Small intestine (tissue), 7 donors: ENCODE results near the gene TOB2. TPM values are rescaled to one million over a fixed set of nuclear protein-coding genes. Genes with fewer than 3 reads are reported as not detected.
"Not testable (repeated sequence)": the region's sequence is repeated elsewhere in the genome, so short reads cannot be mapped to it uniquely, and the experiment has no call there.

Experiments
- DNase-seq, 2 donors: peaks; one replicate each; pipeline versions ENCODE4 v3.0.0 to v3.0.0-alpha.2; 2013
- FAIRE-seq: peaks from 2 replicates; lab custom pipeline; 2012; peaks lifted over from hg19 to GRCh38; lab: Jason Lieb, UNC
- H3K27ac ChIP-seq, 3 donors: one replicate each; pipeline ENCODE4 v1.5.1; 2013; ENCODE audit warnings: low read length in 2 of 3, mild to moderate bottlenecking in 2 of 3, control low read depth in 1 of 3, inconsistent platforms in 1 of 3, low read depth in 1 of 3, moderate library complexity in 1 of 3
- H3K27me3 ChIP-seq, 3 donors: one replicate each; pipeline ENCODE4 v1.6.1; 2013; ENCODE audit warnings: low read length in 3 of 3, inconsistent platforms in 1 of 3; ENCODE audit not compliant: control insufficient read depth in 3 of 3, insufficient read depth in 3 of 3
- H3K36me3 ChIP-seq, 3 donors: one replicate each; pipeline ENCODE4 v1.6.1; 2013; ENCODE audit warnings: low read length in 3 of 3, inconsistent platforms in 1 of 3, low read depth in 1 of 3, mild to moderate bottlenecking in 1 of 3, moderate library complexity in 1 of 3; ENCODE audit not compliant: control insufficient read depth in 3 of 3, insufficient read depth in 2 of 3
- H3K4me1 ChIP-seq, 3 donors: one replicate each; pipeline ENCODE4 v1.6.1; 2013; ENCODE audit warnings: low read length in 2 of 3, inconsistent platforms in 1 of 3, low read depth in 1 of 3, mild to moderate bottlenecking in 1 of 3, moderate library complexity in 1 of 3; ENCODE audit not compliant: control insufficient read depth in 3 of 3, insufficient read depth in 2 of 3
- H3K4me3 ChIP-seq, 3 donors: one replicate each; pipeline ENCODE4 v1.5.1; 2013; ENCODE audit warnings: low read length in 3 of 3, control low read depth in 1 of 3, inconsistent platforms in 1 of 3, low read depth in 1 of 3, mild to moderate bottlenecking in 1 of 3, moderate library complexity in 1 of 3
- H3K9me3 ChIP-seq, 2 donors: one replicate each; pipeline ENCODE4 v1.6.1; 2013; ENCODE audit warnings: low read depth in 1 of 2, low read length in 1 of 2; ENCODE audit not compliant: control insufficient read depth in 2 of 2, insufficient read depth in 1 of 2
- WGBS, 3 donors: extraction: QIAGEN DNeasy Blood & Tissue Kit; methylation state at CpG; one replicate each; pipeline ENCODE4 v1.1.7; 2013; 5-methylcytosine and 5-hydroxymethylcytosine counted together
- polyA plus RNA-seq, 4 donors: library from polyadenylated mRNA; stranded (reverse) in 3 of 4; unstranded in 1 of 4; fragments of 200-250 nt in 3 of 4; fragments of 120-200 nt in 1 of 4; gene quantifications; one replicate each; pipeline versions ENCODE4 v1.2.1 to v1.2.3, GENCODE V29; 2013
- donor health status: healthy with polysubstance abuse.
- donor health status: control.
- donor health status: control.
- donor health status: Bipolar disorder and iron deficiency.
- donor health status: healthy.

The TOB2 gene
- polyA plus RNA-seq, 4 donors = 15.1 to 63.9 (median 26.5) TPM

DNA sequence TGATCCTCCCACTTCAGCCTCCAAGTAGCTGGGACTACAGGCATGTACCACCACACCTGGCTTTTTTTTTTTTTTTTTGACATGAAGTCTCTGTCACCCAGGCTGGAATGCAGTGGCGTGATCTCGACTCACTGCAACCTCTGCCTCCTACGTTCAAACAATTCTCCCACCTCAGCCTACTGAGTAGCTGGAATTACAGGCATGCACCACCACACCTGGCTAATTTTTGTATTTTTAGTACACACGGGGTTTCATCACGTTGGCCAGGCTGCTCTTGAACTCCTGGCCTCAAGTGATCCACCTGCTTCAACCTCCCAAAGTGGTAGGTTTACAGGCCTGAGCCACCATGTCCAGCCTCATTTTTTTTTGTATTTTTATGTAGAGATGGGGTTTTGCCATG is 6.1 kb downstream of the TOB2 start:
- not testable (repeated sequence) for H3K27ac ChIP-seq, H3K27me3 ChIP-seq, FAIRE-seq, H3K4me3 ChIP-seq, H3K9me3 ChIP-seq, DNase-seq
- peaks cover 8 to 65% (median 14%) of the 10 kb centered on the region in 3 donors for H3K36me3 ChIP-seq
- H3K4me1 ChIP-seq = peaks cover 0 to 14% (median 0%) of the 10 kb centered on the region in 3 donors
- 81 to 89% (median 82%) methylated on average over 5 of the region's 5 CpGs for WGBS, 3 donors

DNA sequence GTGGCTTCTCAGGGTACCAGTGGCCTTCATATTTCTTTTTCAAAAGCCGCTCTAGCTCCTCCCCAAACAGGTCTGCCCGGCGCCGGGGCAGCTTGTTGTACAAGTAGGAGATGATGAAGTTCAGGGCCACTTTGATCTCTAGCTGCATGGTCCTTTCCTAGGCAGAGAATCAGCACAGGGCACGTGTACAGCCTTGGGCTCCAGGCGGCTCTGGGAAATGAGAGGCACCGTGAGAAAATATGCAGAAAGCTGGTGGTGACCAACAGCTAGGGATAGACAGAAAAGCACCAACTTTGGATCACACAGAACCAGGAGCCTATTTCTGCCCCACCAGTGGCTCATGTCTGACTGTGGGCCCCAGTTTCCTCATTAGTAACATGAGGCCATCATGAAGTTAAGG is 9.4 kb downstream of the TOB2 start:
- peaks cover 13 to 79% (median 19%) of the 10 kb centered on the region in 3 donors for H3K36me3 ChIP-seq
- no peak overlapping the region for H3K4me3 ChIP-seq
- FAIRE-seq (no peak), DNase-seq (no peak)
- no peaks in the 10 kb centered on the region for H3K4me1 ChIP-seq
- no peaks in the 10 kb centered on the region for H3K27me3 ChIP-seq
- H3K9me3 ChIP-seq = no peaks in the 10 kb centered on the region
- H3K27ac ChIP-seq = no peak overlapping the region
- 88 to 93% (median 91%) methylated on average over 7 of the region's 7 CpGs for WGBS, 3 donors

DNA sequence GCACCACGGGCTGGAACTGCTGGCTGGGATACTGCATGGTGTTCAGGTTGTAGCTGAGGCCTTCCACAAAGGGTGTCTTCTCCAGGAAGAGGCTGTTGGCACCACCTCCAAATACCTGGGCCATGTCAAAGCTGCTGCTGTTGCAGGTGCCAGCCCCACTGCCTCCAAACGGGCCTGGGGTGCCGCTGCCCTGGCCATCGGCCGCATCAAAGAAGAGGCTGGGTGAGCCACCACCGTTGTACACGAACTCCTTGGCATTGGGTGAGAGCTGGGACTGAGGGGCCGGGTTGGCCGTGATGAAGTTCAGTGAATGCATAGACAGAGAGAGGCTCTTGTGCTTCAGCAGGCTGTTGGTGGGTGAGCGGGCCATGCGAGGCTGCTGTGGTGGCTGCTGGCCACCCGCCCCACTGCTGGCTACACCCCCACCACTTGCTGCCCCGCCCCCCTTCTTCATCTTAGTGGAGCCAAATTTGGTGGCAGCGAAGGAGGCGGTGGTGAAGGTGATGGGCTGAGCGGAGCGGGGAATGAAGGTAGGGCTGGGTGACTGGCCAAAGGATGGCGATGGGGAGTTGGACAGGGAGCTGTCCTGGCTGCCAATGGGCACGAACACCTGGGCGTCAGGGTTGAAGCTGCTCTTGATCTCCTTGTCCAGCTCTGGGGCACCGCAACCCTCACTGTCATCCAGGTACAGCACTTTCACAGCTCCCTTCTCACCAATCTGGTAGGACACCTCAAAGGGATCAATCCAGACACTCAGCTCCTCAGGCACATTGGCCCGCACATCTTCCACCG is 10.1 kb downstream of the TOB2 start:
- Histone ChIP-seq H3K27me3 (no peaks in the 10 kb centered on the region), H3K36me3 (peaks cover 16 to 86% (median 19%) of the 10 kb centered on the region in 3 donors), H3K27ac (no peak overlapping the region), H3K9me3 (no peaks in the 10 kb centered on the region), H3K4me1 (no peaks in the 10 kb centered on the region), H3K4me3 (no peak overlapping the region)
- FAIRE-seq = no peak
- no peak for DNase-seq
- WGBS, 3 donors = 86 to 87% (median 86%) methylated on average over 22 to 23 of the region's 23 CpGs

DNA sequence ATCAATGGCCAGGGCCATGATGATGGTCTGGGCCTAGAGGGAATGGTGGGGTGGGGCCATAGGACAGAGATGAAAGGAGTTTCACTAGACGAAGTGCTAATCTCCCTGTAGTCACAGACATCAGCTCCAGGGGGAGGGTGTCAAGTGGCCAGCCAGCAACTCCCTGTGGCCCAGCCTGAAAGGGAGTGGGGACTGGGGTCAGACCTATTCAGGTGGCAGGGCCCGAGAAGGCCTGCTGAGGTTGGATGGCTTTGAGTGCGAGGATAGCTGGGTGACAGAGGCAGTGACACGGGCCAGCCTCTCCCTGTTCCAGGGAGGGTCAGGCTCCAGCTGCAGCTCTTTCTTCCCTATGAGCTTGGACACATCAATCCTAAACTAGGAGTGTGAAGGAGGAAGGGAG is 11.0 kb downstream of the TOB2 start:
- H3K27ac ChIP-seq = peak overlapping the region in 1 of 3 donors; percentile 3
- peaks cover 18 to 85% (median 19%) of the 10 kb centered on the region in 3 donors for H3K36me3 ChIP-seq
- FAIRE-seq (no peak), DNase-seq (no peak)
- H3K4me1 ChIP-seq = no peaks in the 10 kb centered on the region
- no peaks in the 10 kb centered on the region for H3K27me3 ChIP-seq
- H3K9me3 ChIP-seq = no peaks in the 10 kb centered on the region
- no peak overlapping the region for H3K4me3 ChIP-seq
- 61 to 70% (median 67%) methylated on average over 4 of the region's 4 CpGs for WGBS, 3 donors

DNA sequence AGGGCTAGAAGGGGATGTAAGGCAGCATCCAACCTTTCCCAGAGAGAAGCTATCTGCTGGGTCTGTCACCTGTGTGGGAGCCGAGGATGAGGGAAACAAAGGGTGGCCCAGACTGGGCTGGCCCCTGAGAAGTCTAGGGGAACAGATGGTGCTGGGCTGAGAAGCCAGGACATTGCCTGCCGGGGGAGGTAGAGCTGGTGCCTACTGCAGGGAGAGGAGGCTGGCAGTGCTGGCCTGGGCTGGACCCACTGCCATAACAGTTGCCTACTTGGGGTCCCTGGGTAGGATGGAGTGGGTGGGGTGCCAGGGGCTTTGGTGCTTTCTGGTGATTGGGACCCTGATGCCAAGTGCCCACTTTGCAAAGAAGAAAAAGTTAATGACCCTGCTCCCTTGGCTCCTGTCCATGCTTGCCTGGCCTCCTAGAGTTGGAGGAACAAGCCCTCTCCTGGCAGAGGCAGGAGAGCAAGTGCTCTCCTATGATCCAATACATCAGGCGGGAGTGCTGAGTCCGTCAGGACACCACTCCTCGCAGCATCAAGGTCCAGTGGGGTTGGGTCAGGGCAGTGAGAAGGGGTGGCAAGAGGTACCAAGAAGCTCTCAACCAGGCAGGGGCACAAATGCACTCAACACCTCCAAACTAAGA is 12.1 kb downstream of the TOB2 start:
- DNase-seq, H3K4me3 ChIP-seq, FAIRE-seq, H3K4me1 ChIP-seq, H3K9me3 ChIP-seq, H3K27me3 ChIP-seq, H3K27ac ChIP-seq: not testable (repeated sequence)
- WGBS, 3 donors = 75 to 88% (median 81%) methylated on average over 5 of the region's 5 CpGs
- peaks cover 18 to 84% (median 19%) of the 10 kb centered on the region in 3 donors for H3K36me3 ChIP-seq

DNA sequence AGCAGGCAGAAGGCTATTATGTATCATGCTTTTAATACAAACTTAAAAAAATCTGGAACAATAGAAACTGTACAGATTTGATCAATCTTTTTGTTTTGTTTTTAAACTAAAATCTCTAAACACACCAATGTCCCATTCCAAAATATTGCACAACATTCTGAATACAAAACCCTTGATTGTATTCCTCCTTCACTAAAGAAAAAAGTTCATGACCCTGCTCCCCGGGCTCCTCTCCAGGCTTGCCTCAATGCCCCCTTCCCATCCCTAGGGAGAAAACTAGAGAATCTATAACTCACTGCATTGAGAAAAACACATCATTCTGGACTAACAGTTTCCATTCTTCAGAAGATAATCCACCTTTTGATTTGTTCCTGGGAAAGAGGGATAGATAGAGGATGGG is 13.1 kb downstream of the TOB2 start:
- peaks cover 18 to 82% (median 19%) of the 10 kb centered on the region in 3 donors for H3K36me3 ChIP-seq
- WGBS, 3 donors = 77 to 96% (median 88%) methylated on average over 1 of the region's 1 CpG
- not testable (repeated sequence) for H3K4me3 ChIP-seq, H3K27me3 ChIP-seq, H3K27ac ChIP-seq, H3K9me3 ChIP-seq, H3K4me1 ChIP-seq, DNase-seq, FAIRE-seq

DNA sequence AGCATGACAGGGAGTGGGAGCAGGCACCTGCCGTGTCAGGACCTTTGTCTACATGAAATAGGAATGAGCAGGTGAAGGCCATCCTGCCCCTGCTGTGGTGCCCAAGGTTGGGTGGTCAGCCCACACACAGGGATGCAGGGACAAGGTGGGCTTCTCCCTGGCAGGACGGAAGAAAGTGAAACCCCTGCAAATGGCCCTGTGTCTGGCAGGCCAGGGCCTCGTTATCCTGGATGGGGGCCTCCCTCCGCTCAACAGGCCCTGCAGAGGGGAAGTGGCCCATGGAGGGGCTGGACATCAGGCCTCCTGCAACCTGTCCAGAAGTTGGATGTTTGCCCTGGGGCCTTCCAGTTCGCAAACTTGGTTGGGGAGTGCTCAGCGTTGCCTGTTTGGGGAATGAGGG is 14.9 kb downstream of the TOB2 start:
- Histone ChIP-seq H3K9me3 (no peaks in the 10 kb centered on the region), H3K4me3 (no peak overlapping the region), H3K36me3 (peaks cover 12 to 83% (median 12%) of the 10 kb centered on the region in 3 donors), H3K27ac (no peak overlapping the region), H3K4me1 (no peaks in the 10 kb centered on the region), H3K27me3 (no peaks in the 10 kb centered on the region)
- FAIRE-seq = no peak
- DNase-seq = no peak
- 80 to 87% (median 82%) methylated on average over 6 of the region's 6 CpGs for WGBS, 3 donors

DNA sequence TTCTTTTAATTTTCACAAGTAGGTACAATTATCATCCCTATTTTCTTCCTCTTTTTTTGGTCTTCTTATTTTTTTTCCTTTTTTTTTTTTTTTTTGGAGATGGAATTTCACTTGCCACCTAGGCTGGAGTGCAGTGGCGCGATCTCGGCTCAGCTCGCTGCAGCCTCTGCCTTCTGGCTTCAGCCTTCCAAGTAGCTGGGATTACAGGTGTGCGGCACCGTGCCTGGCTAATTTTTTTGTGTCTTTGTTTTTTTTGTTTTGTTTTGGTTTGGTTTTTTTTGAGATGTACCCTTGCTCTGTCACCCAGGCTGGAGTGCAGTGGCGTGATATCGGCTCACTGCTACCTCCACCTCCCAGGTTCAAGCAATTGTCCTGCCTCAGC is 16.7 kb downstream of the TOB2 start:
- H3K9me3 ChIP-seq = no peaks in the 10 kb centered on the region
- WGBS, 3 donors = 96 to 97% (median 96%) methylated on average over 8 of the region's 8 CpGs
- H3K4me1 ChIP-seq = no peaks in the 10 kb centered on the region
- FAIRE-seq (no peak), DNase-seq (no peak)
- H3K27ac ChIP-seq = no peak overlapping the region
- H3K27me3 ChIP-seq = no peaks in the 10 kb centered on the region
- H3K4me3 ChIP-seq = no peak overlapping the region
- H3K36me3 ChIP-seq = peaks cover 6 to 79% (median 8%) of the 10 kb centered on the region in 3 donors
